ENCODE data around the gene ART3. TPM values are rescaled to one million over a fixed set of nuclear protein-coding genes. Genes with fewer than 3 reads are reported as not detected.

ART3 gene
- polyA plus RNA-seq, 3 donors = not detected

- H3K36me3 Mint-ChIP-seq = peaks cover 63 to 78% of the 10 kb centered on the region in 2 donors
- H3K4me3 ChIP-seq (replicated peaks in 1 of 3; ENCODE audit: low read depth in 2 of 3, low read length in 3 of 3) = no peak overlapping the region
- no peak overlapping the region for H3K4me3 Mint-ChIP-seq
- no peak overlapping the region for H3K4me2 ChIP-seq (replicated peaks; ENCODE audit: extremely low read depth, low read length, poor library complexity, severe bottlenecking)
- DNase-seq = no peak
- no peaks in the 10 kb centered on the region for H3K79me2 ChIP-seq (ENCODE audit: insufficient read depth, low read length)
- no peaks in the 10 kb centered on the region for H3K9me3 ChIP-seq (replicated peaks in 1 of 2; ENCODE audit: control insufficient read depth in 1 of 2, insufficient read depth in 1 of 2, low read length in 2 of 2)
- intact Hi-C loops (cut with micrococcal nuclease) = no loop called here
- no peak overlapping the region for H2AFZ ChIP-seq (ENCODE audit: insufficient read depth, low read depth, low read length, poor library complexity, severe bottlenecking)
- no peaks in the 10 kb centered on the region for H3K27me3 ChIP-seq (ENCODE audit: control insufficient read depth in 2 of 2, insufficient read depth in 2 of 2, low read length in 2 of 2)
- H3K9me3 Mint-ChIP-seq = peaks cover 0 to 4% (median 0%) of the 10 kb centered on the region in 7 donors
- H3K9ac ChIP-seq (ENCODE audit: insufficient read depth, low read length, poor library complexity, severe bottlenecking) = no peak overlapping the region
- H3K36me3 ChIP-seq (replicated peaks in 1 of 2; ENCODE audit: control insufficient read depth in 1 of 2, insufficient read depth in 2 of 2, low read length in 2 of 2) = peaks cover 48 to 86% of the 10 kb centered on the region in 2 donors
- TF ChIP-seq CTCF (IDR thresholded peaks at IDR 0.05) = no peak
- H3K27ac ChIP-seq (ENCODE audit: low read depth in 1 of 2, low read length in 2 of 2) = no peak overlapping the region
- no peaks in the 10 kb centered on the region for H3K27me3 Mint-ChIP-seq (ENCODE audit: low read depth in 3 of 3)
- no peaks in the 10 kb centered on the region for H3K4me1 ChIP-seq (ENCODE audit: control insufficient read depth in 1 of 2, insufficient read depth in 2 of 2, low read length in 2 of 2)
- no peaks in the 10 kb centered on the region for H4K20me1 ChIP-seq (ENCODE audit: insufficient read depth, low read length)
- no peaks in the 10 kb centered on the region for H3K4me1 Mint-ChIP-seq
- no peak overlapping the region for H3K27ac Mint-ChIP-seq
Observed at GRCh38 chr4:76125816-76126215, 51.3 kb downstream of the ART3 start.

GRCh38 chr4:76127754-76128153 lies 53.2 kb downstream of the ART3 start:
- Mint-ChIP-seq H3K4me3 (no peak overlapping the region), H3K4me1 (no peaks in the 10 kb centered on the region), H3K9me3 (peaks cover 0 to 4% (median 0%) of the 10 kb centered on the region in 7 donors), H3K27ac (no peak overlapping the region), H3K36me3 (peaks cover 62 to 73% of the 10 kb centered on the region in 2 donors), H3K27me3 (ENCODE audit: low read depth in 3 of 3) (no peaks in the 10 kb centered on the region)
- peaks cover 40 to 81% of the 10 kb centered on the region in 2 donors for H3K36me3 ChIP-seq (replicated peaks in 1 of 2; ENCODE audit: control insufficient read depth in 1 of 2, insufficient read depth in 2 of 2, low read length in 2 of 2)
- H3K79me2 ChIP-seq (ENCODE audit: insufficient read depth, low read length) = no peaks in the 10 kb centered on the region
- H3K9ac ChIP-seq (ENCODE audit: insufficient read depth, low read length, poor library complexity, severe bottlenecking) = no peak overlapping the region
- H2AFZ ChIP-seq (ENCODE audit: insufficient read depth, low read depth, low read length, poor library complexity, severe bottlenecking) = no peak overlapping the region
- H3K4me2 ChIP-seq (replicated peaks; ENCODE audit: extremely low read depth, low read length, poor library complexity, severe bottlenecking) = no peak overlapping the region
- TF ChIP-seq CTCF (IDR thresholded peaks at IDR 0.05) = no peak
- no peak overlapping the region for H3K4me3 ChIP-seq (replicated peaks in 1 of 3; ENCODE audit: low read depth in 2 of 3, low read length in 3 of 3)
- no peaks in the 10 kb centered on the region for H3K4me1 ChIP-seq (ENCODE audit: control insufficient read depth in 1 of 2, insufficient read depth in 2 of 2, low read length in 2 of 2)
- H3K27me3 ChIP-seq (ENCODE audit: control insufficient read depth in 2 of 2, insufficient read depth in 2 of 2, low read length in 2 of 2) = no peaks in the 10 kb centered on the region
- no peak overlapping the region for H3K27ac ChIP-seq (ENCODE audit: low read depth in 1 of 2, low read length in 2 of 2)
- intact Hi-C loops (cut with micrococcal nuclease) = no loop called here
- 100% methylated on average over 1 of the region's 3 CpGs for WGBS (ENCODE audit: insufficient coverage)
- H3K9me3 ChIP-seq (replicated peaks in 1 of 2; ENCODE audit: control insufficient read depth in 1 of 2, insufficient read depth in 1 of 2, low read length in 2 of 2) = no peaks in the 10 kb centered on the region
- DNase-seq = no peak
- no peaks in the 10 kb centered on the region for H4K20me1 ChIP-seq (ENCODE audit: insufficient read depth, low read length)
